Prostate gland (tissue), 2 donors: ENCODE results near the gene KIDINS220.

Source experiments
- POLR2A ChIP-seq: fragments of 450-650 bp; IDR thresholded peaks from one replicate; pipeline ENCODE4 v1.6.1; 2016; ENCODE audit warnings: antibody characterized with exemption, mild to moderate bottlenecking
- TF ChIP-seq, protein P1 (sequence below), 4 experiments: fragments of 200-600 bp in 2 of 4; fragments of 450-650 bp in 2 of 4; sonication (generic) in 2 of 4; IDR thresholded peaks; 1 replicate in 3 of 4; 2 replicates in 1 of 4; pipeline ENCODE4 v1.5.1; 2016 to 2019; ENCODE audit warnings: antibody characterized with exemption in 4 of 4, mild to moderate bottlenecking in 2 of 4, moderate library complexity in 2 of 4

DNA sequence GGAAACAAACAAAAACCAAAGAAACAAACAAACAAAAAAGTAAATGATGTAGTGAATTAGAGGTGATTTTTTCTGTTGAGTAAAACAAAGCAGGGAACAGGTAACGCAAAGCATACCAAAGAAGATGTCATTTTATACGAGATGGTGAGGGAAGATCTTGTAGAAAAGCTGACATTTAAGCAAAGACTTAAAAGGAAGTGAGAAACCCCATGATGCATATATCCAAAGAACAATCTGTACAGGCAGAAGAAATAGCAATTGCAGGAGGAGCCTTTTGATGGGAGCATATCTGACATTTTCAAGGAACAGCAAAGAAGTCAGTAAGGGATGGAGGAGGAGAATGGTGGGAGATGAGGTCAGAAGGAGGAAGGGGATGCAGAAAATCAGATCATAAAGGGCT lies 63.0 kb downstream of the KIDINS220 start:
- TF ChIP-seq, protein P1, sequence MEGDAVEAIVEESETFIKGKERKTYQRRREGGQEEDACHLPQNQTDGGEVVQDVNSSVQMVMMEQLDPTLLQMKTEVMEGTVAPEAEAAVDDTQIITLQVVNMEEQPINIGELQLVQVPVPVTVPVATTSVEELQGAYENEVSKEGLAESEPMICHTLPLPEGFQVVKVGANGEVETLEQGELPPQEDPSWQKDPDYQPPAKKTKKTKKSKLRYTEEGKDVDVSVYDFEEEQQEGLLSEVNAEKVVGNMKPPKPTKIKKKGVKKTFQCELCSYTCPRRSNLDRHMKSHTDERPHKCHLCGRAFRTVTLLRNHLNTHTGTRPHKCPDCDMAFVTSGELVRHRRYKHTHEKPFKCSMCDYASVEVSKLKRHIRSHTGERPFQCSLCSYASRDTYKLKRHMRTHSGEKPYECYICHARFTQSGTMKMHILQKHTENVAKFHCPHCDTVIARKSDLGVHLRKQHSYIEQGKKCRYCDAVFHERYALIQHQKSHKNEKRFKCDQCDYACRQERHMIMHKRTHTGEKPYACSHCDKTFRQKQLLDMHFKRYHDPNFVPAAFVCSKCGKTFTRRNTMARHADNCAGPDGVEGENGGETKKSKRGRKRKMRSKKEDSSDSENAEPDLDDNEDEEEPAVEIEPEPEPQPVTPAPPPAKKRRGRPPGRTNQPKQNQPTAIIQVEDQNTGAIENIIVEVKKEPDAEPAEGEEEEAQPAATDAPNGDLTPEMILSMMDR (IDR thresholded peaks at IDR 0.05): no peak
- TF ChIP-seq POLR2A: no peak
